ENCODE measurements around the gene TBL1X.
"Not testable (repeated sequence)": the region's sequence is repeated elsewhere in the genome, so short reads cannot be mapped to it uniquely, and the experiment has no call there.

TBL1X gene

DNA sequence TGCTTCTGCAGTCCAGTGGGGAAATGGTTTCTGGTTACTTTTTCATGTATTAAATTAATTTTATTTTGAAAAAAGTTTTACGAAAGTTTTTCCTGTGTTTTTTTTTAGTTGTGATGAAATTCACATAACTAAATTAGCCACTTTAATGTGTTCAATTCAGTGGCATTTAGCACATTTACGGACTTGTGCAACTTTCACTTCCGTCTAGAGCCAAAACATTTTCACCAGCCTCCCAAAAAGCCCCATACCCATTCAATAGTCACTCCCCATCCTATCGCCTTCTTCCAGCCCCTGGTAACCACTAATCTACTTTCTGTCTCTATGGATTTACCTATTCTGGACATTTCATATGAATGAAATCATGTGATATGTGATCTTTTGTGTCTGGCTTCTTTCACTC lies 22.8 kb upstream of the TBL1X start:
- H3K4me3 ChIP-seq (ENCODE audit: low read length) = no peak overlapping the region
- TF ChIP-seq, protein P1, sequence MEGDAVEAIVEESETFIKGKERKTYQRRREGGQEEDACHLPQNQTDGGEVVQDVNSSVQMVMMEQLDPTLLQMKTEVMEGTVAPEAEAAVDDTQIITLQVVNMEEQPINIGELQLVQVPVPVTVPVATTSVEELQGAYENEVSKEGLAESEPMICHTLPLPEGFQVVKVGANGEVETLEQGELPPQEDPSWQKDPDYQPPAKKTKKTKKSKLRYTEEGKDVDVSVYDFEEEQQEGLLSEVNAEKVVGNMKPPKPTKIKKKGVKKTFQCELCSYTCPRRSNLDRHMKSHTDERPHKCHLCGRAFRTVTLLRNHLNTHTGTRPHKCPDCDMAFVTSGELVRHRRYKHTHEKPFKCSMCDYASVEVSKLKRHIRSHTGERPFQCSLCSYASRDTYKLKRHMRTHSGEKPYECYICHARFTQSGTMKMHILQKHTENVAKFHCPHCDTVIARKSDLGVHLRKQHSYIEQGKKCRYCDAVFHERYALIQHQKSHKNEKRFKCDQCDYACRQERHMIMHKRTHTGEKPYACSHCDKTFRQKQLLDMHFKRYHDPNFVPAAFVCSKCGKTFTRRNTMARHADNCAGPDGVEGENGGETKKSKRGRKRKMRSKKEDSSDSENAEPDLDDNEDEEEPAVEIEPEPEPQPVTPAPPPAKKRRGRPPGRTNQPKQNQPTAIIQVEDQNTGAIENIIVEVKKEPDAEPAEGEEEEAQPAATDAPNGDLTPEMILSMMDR (IDR thresholded peaks at IDR 0.05; ENCODE audit: insufficient read depth, low read depth, low read length, missing control alignments) = no peak
- DNase-seq (ENCODE audit: low read depth) = no peak

DNA sequence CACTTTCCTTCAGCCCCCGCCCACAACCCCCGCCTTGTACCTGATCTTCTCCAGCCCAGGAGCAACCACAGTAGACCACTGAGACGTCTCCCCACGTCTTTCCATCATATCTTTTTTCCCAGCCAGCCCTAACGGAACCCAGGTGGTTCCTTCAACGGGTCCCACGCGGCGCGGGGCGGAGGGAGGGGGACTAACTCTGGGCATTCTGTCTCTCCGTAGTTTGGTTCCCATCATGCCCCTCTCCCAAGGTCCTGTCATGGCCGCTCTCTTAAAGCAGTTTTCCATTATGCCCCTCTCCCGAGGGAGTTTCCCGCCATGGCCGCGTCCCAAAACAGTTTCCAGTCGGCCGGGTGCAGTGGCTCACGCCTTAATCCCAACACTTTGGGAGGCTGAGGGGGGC lies 21.5 kb upstream of the TBL1X start:
- H3K4me3 ChIP-seq (ENCODE audit: low read length) = no peak overlapping the region
- TF ChIP-seq, protein P1 (IDR thresholded peaks at IDR 0.05; ENCODE audit: insufficient read depth, low read depth, low read length, missing control alignments) = no peak
- no peak for DNase-seq (ENCODE audit: low read depth)

DNA sequence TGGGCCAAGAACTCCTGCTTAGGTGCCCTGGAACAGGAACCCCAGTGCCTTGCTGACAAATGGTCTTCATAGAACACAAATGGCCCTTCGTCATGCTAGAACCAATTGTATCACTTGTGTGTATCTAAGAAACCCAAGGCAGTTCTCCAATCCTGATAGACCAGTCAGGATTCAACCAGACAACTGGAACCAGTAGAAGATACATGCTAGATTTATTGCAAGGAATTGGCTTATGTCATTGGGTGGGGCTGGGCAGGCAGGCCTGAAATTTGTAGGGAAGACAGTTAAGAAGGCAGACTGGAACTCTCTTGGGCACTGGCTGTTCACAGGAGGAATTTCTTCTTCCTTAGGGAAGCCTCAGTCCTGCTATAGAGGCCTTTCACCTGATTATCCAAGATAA lies 17.0 kb upstream of the TBL1X start:
- H3K4me3 ChIP-seq (ENCODE audit: low read length) = no peak overlapping the region
- TF ChIP-seq, protein P1 (IDR thresholded peaks at IDR 0.05; ENCODE audit: insufficient read depth, low read depth, low read length, missing control alignments) = no peak
- DNase-seq (ENCODE audit: low read depth) = peak; percentile 27

DNA sequence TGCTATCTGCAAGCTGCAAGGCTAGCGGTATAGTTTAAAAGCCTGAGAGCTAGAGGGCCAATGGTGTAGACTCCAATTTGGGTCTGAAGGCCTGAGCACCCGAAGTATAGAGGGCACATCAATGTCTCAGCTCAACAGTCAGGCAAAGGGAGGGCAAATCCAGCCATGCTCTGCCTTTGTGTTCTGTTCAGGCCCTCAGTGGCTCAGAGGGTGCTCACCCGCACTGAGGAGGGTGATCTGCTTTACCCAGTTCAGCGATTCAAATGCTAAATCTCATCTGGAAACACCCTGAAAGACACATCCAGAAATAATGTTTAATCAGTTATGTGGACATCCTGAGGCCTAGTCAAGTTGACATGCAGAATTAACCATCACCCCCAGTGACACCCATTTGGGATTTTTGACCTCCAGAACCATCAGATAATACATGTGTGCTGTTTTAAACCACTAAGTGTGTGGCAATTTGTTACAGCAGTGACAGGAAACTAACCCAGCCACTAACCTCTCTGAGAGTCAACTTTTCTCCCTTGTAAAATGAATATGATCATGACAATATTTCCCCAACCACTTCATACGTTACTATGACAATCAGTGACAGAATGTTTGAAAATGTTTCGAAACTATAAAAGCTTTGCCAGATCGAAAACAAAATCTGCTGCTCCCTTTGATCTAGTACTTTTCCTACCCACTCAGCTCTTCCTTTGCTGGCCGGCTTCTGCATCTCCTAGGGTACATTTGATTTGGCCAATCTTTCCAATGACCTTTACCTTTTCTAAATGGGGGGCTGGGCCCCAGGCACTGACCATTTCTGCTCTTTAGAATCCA lies 8.4 kb upstream of the TBL1X start:
- DNase-seq (ENCODE audit: low read depth) = no peak
- H3K4me3 ChIP-seq (ENCODE audit: low read length) = no peak overlapping the region
- TF ChIP-seq, protein P1 (IDR thresholded peaks at IDR 0.05; ENCODE audit: insufficient read depth, low read depth, low read length, missing control alignments) = no peak

DNA sequence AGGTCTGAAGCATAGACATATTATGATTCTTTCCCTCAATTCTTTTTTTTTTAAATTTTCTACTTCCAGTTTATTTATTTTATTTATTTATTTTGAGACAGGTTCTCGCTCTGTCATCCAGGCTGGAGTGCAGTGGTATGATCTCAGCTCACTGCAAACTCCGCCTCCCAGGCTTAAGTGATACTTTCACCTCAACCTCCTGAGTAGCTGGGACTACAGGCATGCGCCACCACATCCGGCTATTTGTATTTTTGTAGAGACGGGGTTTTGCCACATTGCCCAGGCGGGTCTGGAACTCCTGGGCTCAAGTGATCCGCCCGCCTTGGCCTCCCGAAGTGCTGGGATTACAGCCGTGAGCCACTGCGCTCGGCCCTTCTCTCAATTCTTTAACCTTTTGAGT lies 6.8 kb upstream of the TBL1X start:
- H3K4me3 ChIP-seq (ENCODE audit: low read length); DNase-seq (ENCODE audit: low read depth): not testable (repeated sequence)

DNA sequence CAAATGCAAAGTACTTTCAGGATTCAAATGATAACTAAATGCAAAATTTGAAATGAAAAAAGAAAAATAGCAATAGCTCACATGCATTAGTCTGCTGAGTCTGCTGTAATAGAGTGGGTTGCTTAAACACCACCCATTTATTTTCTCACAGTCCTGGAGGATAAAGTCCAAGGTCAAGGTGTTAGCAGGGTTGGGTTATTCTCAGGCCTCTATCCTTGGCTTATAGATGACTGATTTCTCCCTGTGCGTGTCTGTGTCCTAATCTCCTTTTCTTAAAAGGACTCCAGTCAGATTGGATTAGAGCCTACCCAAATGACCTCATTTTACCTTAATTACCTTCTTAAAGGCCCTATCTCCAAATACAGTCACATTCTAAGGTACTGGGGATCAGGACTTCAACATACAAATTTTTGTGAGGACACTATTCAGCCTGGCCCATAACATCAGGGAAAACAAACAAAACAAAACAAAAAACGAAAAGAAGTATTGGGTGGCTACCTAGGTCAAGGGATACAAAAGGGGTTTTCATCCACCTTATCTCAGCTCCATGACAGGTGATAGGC lies 6.3 kb upstream of the TBL1X start:
- TF ChIP-seq, protein P1 (IDR thresholded peaks at IDR 0.05; ENCODE audit: insufficient read depth, low read depth, low read length, missing control alignments) = no peak
- H3K4me3 ChIP-seq (ENCODE audit: low read length) = no peak overlapping the region
- no peak for DNase-seq (ENCODE audit: low read depth)

DNA sequence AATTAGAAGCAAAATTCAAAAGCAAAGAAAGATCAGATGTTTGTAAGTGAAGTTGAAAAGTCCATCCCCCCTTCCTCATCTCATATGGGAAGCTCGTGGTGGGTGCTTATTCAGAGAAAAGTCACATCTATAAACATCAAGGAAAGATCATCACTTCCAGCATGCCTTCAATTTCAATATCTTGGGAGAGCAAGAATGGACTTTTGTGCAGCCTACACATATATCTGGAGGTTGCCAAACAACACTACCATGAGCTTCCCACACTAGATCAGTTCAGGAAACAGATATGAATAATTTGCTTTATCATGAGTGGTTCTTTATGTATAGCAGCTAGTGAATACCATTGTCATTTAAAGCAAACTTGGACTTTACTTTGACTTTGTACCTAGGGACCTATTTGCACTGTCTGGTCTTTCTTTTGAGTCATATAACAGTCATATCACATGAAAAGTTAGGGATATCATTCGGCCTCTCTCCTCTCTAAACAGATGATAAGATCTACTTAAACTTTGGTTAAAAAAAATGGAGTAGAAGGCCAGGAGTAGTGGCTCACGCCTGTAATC lies 5.6 kb upstream of the TBL1X start:
- TF ChIP-seq, protein P1 (IDR thresholded peaks at IDR 0.05; ENCODE audit: insufficient read depth, low read depth, low read length, missing control alignments) = no peak
- no peak overlapping the region for H3K4me3 ChIP-seq (ENCODE audit: low read length)
- DNase-seq (ENCODE audit: low read depth) = no peak

All from epithelial cell of esophagus (primary cell).